GM18517 (cell line): Measurements from ENCODE around the gene ABCC11.
"Not testable (repeated sequence)": the region's sequence is repeated elsewhere in the genome, so short reads cannot be mapped to it uniquely, and the experiment has no call there.

Source experiments
- ATAC-seq: cut with Tn5 transposase; IDR thresholded peaks from one replicate; pipeline ENCODE4 v1.9.1; 2021; ENCODE audit warnings: mild to moderate bottlenecking, moderate library complexity; ENCODE audit not compliant: unreplicated experiment

ABCC11 gene

DNA sequence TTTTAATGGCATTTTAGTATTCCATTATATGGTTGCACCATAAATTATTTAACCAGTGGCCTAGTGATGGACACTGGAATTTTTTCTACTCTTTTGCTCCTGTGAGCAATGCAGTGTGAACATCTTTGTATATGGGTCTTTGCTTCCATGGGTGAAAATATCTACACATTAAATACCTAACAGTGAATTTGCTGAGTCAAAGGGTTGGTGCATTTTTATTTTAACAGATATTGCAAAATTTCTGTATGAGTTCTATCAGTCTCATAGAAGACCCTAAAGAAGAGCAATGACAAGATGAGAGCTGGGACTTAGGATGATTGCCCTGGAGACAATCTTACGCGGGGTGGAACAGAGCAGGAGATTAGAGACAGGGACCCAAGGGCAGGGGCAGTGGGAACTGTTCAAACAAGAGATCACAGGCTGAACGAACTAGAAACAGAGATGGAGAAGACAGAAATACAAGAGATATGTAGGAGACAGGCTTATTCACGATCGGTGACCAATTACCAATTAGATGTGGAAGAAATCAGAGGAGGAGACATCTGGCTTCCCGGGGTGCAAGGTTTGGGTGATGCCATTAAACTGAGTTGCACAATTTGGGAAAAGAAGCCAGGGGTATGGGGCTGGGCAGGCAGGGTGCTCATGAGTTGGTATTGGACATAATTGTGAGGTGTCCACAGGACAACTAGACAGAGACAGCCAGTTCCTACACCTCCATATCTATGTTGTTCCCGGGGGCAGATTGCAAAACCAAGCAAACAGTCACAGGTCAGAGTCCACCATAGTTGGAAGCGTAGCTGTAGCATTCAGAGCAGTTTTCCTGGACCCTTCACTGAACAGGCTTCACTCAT is 43.1 kb downstream of the ABCC11 start:
- no peak for ATAC-seq

DNA sequence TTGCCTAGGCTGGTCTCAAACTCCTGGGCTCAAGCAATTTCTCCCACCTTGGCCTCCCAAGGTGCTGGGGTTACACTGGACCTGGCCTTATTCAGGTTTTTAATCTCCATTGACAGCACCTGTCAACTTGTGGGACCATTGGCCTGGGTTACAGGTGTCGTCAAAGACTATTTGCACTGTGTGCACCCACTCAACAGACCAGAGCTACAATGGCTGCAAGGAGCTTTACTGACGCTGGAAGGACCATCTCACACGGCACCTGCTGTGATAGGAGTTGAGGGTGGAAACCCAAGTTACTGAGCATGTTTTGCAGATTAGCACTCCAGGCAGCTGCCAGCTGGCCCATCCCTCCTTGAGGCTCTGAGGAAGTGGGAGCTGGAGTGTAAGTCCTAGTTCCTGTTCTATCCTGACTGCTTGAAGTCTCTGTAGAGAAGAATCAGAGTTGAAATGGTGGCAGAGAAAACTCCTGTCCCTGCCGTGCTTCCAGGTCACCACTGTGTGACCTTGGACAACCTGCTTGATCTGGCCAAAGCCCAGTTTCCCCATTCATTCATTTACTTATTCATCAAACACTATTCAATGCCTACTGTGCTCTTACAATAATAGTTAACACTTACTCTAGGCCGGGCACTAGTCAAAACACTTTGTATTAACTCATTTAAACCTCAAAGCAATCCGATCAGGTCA is 45.7 kb downstream of the ABCC11 start:
- no peak for ATAC-seq

DNA sequence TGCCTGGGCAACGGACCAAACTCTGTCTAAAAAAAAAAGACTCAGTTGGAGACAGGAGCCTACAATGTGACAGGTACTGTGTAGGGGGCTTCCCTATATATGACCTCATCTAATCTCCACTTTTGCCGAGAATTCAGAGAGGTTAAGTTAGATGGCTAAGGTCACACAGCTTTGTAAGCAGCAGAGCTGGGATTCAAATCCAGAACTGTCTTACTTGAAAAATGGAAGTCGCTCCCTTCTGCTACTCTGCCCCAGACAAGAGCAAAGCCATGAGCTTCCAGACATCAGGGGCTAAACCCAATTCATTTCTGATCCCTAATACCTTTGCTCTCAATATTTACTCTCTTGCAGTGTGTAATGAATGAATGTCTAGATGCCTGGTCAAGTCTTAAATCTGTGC is 50.0 kb downstream of the ABCC11 start:
- ATAC-seq, result no peak

GRCh38 chr16:48194828-48195556 is 52.3 kb downstream of the ABCC11 start:
- ATAC-seq, result no peak

GRCh38 chr16:48193846-48194245 is 53.5 kb downstream of the ABCC11 start:
- no peak for ATAC-seq

DNA sequence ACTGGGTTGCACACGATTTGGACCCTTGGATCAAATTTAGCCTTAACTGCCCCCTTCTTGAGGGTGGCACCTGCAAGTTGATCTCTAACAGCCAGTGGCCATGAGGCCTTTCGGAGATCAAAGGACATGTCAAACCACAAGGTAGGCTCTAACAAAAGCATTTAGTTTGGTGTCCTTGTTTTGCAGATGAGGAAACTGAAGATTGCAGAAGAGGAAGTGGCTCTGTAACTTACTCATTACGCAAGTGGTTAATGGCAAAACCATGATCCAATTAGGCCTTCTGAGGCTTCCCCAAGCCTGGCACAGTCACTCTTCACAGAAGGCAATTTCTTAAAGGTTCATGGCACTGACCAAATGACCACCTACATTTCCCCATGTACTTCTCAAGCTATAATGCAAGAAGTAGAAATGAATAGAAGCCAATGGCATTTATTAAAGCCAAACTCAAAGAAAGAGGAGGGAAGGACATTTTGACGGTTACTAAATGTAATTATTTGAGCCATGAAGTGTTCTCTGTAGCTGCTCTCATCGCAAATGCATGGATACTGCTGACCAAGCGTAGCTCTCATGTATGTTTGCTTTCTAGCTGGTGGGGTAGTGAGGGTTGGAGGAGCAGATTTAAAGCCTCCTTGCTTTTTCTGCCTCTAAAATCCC is 58.8 kb downstream of the ABCC11 start:
- peak; percentile 95 for ATAC-seq

- no peak for ATAC-seq
Measured at GRCh38 chr16:48187779-48188178, 59.6 kb downstream of the ABCC11 start.

GRCh38 chr16:48184681-48185080 is 62.7 kb downstream of the ABCC11 start:
- ATAC-seq, result no peak

GRCh38 chr16:48182979-48183537 is 64.3 kb downstream of the ABCC11 start:
- ATAC-seq, result no peak

DNA sequence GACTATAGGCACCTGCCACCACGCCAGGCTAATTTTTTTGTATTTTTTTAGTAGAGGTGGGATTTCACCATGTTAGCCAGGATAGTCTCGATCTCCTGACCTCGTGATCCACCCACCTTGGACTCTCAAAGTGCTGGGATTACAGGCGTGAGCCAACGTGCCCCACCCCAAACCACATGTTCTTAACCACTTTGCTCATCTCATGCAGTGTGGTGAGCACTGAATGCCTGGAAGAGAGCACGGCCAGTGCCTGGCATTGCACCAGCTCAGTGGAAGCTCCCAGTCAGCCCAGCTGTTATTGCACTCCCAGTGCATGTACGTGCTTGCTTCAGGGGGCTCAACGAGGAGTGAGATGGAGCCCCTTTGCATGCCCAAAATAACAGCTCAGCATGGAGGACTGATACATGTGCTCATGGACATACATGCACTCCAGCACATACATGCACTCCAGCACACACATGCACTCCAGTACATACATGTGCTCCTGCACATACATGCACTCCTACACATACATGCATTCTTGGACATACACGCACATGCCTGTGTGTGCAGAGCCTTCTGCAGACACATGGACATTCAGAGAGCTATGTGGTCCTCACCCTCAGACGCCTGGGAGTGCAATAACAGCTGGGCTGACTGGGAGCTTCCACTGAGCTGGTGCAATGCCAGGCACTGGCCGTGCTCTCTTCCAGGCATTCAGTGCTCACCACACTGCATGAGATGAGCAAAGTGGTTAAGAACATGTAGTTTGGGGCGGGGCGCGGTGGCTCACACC is 65.4 kb downstream of the ABCC11 start:
- not testable (repeated sequence) for ATAC-seq

DNA sequence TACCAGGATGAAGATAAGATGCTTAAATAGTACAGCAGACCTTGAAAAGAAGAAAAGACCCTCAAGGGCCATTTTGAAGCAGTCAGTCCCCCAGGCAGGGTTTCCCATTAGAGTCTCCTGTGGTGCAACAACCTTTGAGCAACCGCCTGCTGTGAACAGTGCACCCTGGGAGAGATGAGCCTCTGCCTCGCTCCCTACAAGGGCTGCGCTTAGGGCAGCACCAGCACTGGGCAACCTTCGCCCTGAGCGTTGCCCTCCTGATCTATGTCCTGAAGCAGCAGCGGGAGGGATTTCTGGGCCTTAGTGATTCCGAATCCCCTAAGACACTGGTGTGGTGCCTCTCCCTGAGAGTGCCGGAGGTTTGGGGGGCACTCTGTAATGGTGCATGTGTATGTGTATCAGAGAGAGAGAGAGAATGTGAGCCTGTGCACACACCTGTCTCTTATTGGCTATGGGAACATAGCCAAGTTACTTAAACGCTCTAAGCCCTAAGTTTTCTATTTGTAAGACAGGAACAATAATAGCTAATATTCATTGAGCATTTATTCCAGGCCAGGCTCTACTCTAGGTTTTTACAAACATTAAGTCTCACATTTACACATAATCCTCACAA is 66.4 kb downstream of the ABCC11 start:
- no peak for ATAC-seq

DNA sequence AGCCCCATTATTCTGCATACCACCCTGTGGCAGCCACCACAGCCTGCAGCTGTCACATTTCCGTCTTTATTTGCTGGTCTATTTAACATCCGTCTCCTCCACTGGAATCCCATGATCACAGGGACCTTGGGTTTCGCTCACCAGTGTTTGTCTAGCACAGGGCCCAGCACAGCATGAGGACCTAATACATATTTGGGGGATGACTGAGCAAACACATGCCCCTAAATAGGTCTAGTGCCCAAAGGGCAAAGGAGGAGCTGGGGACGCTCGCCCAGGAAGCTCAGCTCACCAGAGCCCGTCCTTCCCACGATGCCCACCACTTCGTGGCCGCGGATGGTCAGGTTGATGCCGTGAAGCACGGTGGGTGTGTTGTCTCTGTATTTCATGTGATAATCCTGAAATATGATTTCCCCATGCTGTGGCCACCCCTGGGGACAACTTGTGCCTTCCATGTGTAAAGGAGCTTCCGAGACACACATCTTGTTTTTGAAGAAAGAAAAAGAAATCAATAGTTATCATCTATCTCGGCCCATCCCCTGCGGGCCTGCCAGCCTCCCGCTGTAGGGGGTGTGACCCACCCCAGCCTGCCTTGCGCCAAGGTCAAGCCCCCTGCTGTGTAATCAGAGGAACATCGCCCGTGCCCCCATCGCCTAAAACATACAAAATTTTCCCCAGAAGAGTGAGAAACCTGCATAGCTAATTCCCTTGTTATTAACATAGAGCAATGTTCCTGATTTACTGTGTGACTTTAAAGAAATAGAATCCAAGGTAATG is 70.5 kb downstream of the ABCC11 start:
- no peak for ATAC-seq

- no peak for ATAC-seq
Measured at GRCh38 chr16:48173889-48174288, 73.5 kb downstream of the ABCC11 start.

GRCh38 chr16:48172682-48173081 is 74.7 kb downstream of the ABCC11 start:
- no peak for ATAC-seq

DNA sequence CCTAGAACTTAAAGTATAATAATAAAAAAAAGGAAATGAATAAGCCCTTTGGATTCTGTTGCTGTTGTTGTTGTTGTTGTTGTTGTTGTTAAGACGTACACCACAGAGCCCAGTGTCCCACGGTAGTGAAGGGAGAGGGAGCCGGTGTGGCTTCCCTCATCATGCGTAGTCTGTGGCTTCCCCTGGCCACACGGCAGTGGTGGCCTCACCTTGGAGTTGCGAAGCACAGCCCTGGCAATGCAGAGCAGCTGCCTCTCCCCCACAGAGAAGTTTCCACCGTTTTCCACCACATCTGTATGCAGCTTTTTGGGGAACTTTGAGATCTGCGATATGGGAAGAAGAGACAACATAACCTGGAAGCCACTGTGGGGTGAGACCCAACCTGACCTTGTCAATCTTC is 77.4 kb downstream of the ABCC11 start:
- ATAC-seq, result no peak

DNA sequence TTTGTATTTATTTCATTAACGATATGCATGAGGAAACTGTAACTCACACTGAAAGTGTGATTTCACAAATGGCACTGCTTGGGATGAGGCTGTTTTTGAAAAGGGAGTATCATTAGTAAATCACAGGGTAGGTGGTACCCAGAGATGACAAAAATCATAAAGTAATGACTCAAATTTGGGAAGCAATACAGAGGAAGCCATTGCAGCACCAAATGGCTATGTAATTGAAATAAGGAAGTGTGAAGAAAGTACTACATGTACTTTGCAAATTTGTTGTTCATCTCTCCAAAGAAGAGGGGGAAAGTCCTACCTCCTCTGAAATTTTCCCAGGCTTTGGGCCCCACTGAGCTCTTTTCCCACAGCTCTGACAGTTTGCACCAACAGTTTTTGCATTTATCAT is 79.3 kb downstream of the ABCC11 start:
- ATAC-seq, result no peak

- ATAC-seq, result not testable (repeated sequence)
Measured at GRCh38 chr16:48166617-48167016, 80.7 kb downstream of the ABCC11 start.

- ATAC-seq, result no peak
Measured at GRCh38 chr16:48165961-48166578, 81.3 kb downstream of the ABCC11 start.
